Stomach smooth muscle (tissue), 2 donors: Measurements from ENCODE around the gene CCDC92B.
"Not testable (repeated sequence)": the region's sequence is repeated elsewhere in the genome, so short reads cannot be mapped to it uniquely, and the experiment has no call there.

Experiments
- H3K27ac ChIP-seq: one replicate; pipeline ENCODE4 v1.7.0; 2013; ENCODE audit warnings: mild to moderate bottlenecking, low read length, inconsistent platforms
- H3K27me3 ChIP-seq, 2 donors: one replicate each; pipeline ENCODE4 v1.7.0; 2013; ENCODE audit warnings: low read length in 2 of 2; ENCODE audit not compliant: insufficient read depth in 2 of 2, control insufficient read depth in 1 of 2
- H3K36me3 ChIP-seq, 2 donors: one replicate each; pipeline ENCODE4 v1.7.0; 2013; ENCODE audit warnings: low read length in 2 of 2; ENCODE audit not compliant: control insufficient read depth in 2 of 2, insufficient read depth in 2 of 2
- H3K4me1 ChIP-seq: one replicate; pipeline ENCODE4 v1.7.0; 2013; ENCODE audit warnings: low read length; ENCODE audit not compliant: control insufficient read depth, insufficient read depth
- H3K4me3 ChIP-seq, 2 donors: one replicate each; pipeline ENCODE4 v1.7.0; 2013; ENCODE audit warnings: low read length in 2 of 2
- H3K9ac ChIP-seq, 2 donors: one replicate each; pipeline ENCODE4 v1.7.0; 2013; ENCODE audit warnings: low read length in 2 of 2, mild to moderate bottlenecking in 1 of 2
- H3K9me3 ChIP-seq, 2 donors: one replicate each; pipeline ENCODE4 v1.7.0; 2013; ENCODE audit warnings: low read length in 2 of 2; ENCODE audit not compliant: control insufficient read depth in 2 of 2
- donor health status: healthy.
- donor health status: Pancreatic carcinoma.

The CCDC92B gene

GRCh38 chr17:2688351-2689342, 60.8 kb downstream of the CCDC92B start:
- no peaks in the 10 kb centered on the region for H3K9me3 ChIP-seq
- no peaks in the 10 kb centered on the region for H3K27me3 ChIP-seq
- no peak overlapping the region for H3K4me3 ChIP-seq
- H3K27ac ChIP-seq = no peak overlapping the region
- peaks cover 29% of the 10 kb centered on the region for H3K4me1 ChIP-seq
- peaks cover 12 to 24% of the 10 kb centered on the region in 2 donors for H3K36me3 ChIP-seq
- no peak overlapping the region for H3K9ac ChIP-seq

- Histone ChIP-seq H3K9ac (no peak overlapping the region), H3K4me3 (peak overlapping the region in 1 of 2 donors; percentile 15), H3K27me3 (no peaks in the 10 kb centered on the region), H3K4me1 (peaks cover 29% of the 10 kb centered on the region), H3K9me3 (no peaks in the 10 kb centered on the region), H3K27ac (peak overlapping the region; percentile 37), H3K36me3 (peaks cover 17 to 18% of the 10 kb centered on the region in 2 donors)
Observed at GRCh38 chr17:2687074-2687418, 62.4 kb downstream of the CCDC92B start.

GRCh38 chr17:2685696-2686095, 63.8 kb downstream of the CCDC92B start:
- peak overlapping the region; percentile 37 for H3K27ac ChIP-seq
- no peak overlapping the region for H3K4me3 ChIP-seq
- peaks cover 22% of the 10 kb centered on the region in 2 donors for H3K36me3 ChIP-seq
- no peaks in the 10 kb centered on the region for H3K9me3 ChIP-seq
- H3K4me1 ChIP-seq = peaks cover 29% of the 10 kb centered on the region
- H3K9ac ChIP-seq = no peak overlapping the region
- H3K27me3 ChIP-seq = no peaks in the 10 kb centered on the region

- Histone ChIP-seq H3K27me3 (no peaks in the 10 kb centered on the region), H3K9me3 (no peaks in the 10 kb centered on the region), H3K36me3 (peaks cover 23 to 26% of the 10 kb centered on the region in 2 donors), H3K4me1 (peaks cover 28% of the 10 kb centered on the region), H3K4me3 (no peak overlapping the region), H3K27ac (no peak overlapping the region), H3K9ac (no peak overlapping the region)
Observed at GRCh38 chr17:2684549-2684948, 64.9 kb downstream of the CCDC92B start.

GRCh38 chr17:2683912-2684311, 65.5 kb downstream of the CCDC92B start:
- no peaks in the 10 kb centered on the region for H3K9me3 ChIP-seq
- H3K27me3 ChIP-seq = no peaks in the 10 kb centered on the region
- no peak overlapping the region for H3K4me3 ChIP-seq
- H3K4me1 ChIP-seq = peaks cover 23% of the 10 kb centered on the region
- H3K27ac ChIP-seq = no peak overlapping the region
- H3K9ac ChIP-seq = no peak overlapping the region
- peaks cover 21 to 26% of the 10 kb centered on the region in 2 donors for H3K36me3 ChIP-seq

- no peak overlapping the region for H3K9ac ChIP-seq
- peaks cover 20% of the 10 kb centered on the region for H3K4me1 ChIP-seq
- no peak overlapping the region for H3K27ac ChIP-seq
- H3K4me3 ChIP-seq = no peak overlapping the region
- H3K27me3 ChIP-seq = no peaks in the 10 kb centered on the region
- H3K36me3 ChIP-seq = peaks cover 22 to 30% of the 10 kb centered on the region in 2 donors
- no peaks in the 10 kb centered on the region for H3K9me3 ChIP-seq
Observed at GRCh38 chr17:2682176-2682938, 67.1 kb downstream of the CCDC92B start.

- Histone ChIP-seq H3K27ac (no peak overlapping the region), H3K27me3 (no peaks in the 10 kb centered on the region), H3K9ac (no peak overlapping the region), H3K9me3 (no peaks in the 10 kb centered on the region), H3K4me1 (peaks cover 13% of the 10 kb centered on the region), H3K36me3 (peaks cover 25 to 34% of the 10 kb centered on the region in 2 donors), H3K4me3 (no peak overlapping the region)
Observed at GRCh38 chr17:2681650-2682049, 67.8 kb downstream of the CCDC92B start.

GRCh38 chr17:2680961-2681360, 68.5 kb downstream of the CCDC92B start:
- no peaks in the 10 kb centered on the region for H3K9me3 ChIP-seq
- H3K27me3 ChIP-seq = no peaks in the 10 kb centered on the region
- H3K9ac ChIP-seq = no peak overlapping the region
- no peak overlapping the region for H3K27ac ChIP-seq
- H3K36me3 ChIP-seq = peaks cover 29 to 34% of the 10 kb centered on the region in 2 donors
- H3K4me1 ChIP-seq = peaks cover 8% of the 10 kb centered on the region
- H3K4me3 ChIP-seq = no peak overlapping the region

GRCh38 chr17:2679247-2679646, 70.2 kb downstream of the CCDC92B start:
- not testable (repeated sequence) for H3K27me3 ChIP-seq, H3K4me3 ChIP-seq, H3K4me1 ChIP-seq, H3K9ac ChIP-seq, H3K27ac ChIP-seq, H3K9me3 ChIP-seq
- H3K36me3 ChIP-seq = peaks cover 33 to 34% of the 10 kb centered on the region in 2 donors
